Mucosa of descending colon (tissue), 3 donors: ENCODE data around the gene TRIM47. TPM values are rescaled to one million over a fixed set of nuclear protein-coding genes. Genes with fewer than 3 reads are reported as not detected.

Experiments
- ATAC-seq: fragments of 200-7000 bp; cut with Tn5 transposase; one replicate; pipeline ENCODE4 v1.9.1; 2020; ENCODE audit warnings: mild to moderate bottlenecking, moderate library complexity
- DNase-seq, 3 donors: peaks; one replicate each; pipeline ENCODE4 v3.0.0-alpha.2; 2020
- H3K36me3 ChIP-seq: fragments of 200-600 bp; one replicate; pipeline ENCODE4 v1.8.0; 2021; ENCODE audit warnings: low read depth, mild to moderate bottlenecking
- H3K4me1 ChIP-seq: fragments of 200-600 bp; one replicate; pipeline ENCODE4 v1.8.0; 2021; ENCODE audit warnings: low read depth, mild to moderate bottlenecking
- H3K4me3 ChIP-seq: fragments of 200-600 bp; one replicate; pipeline ENCODE4 v1.8.0; 2021; ENCODE audit warnings: mild to moderate bottlenecking
- H3K9me3 ChIP-seq: fragments of 200-600 bp; one replicate; pipeline ENCODE4 v1.8.0; 2021; ENCODE audit warnings: mild to moderate bottlenecking
- intact Hi-C, 2 donors: fragments of 100-400 bp; cut with DNase I in 1 of 2; cut with micrococcal nuclease in 1 of 2; formaldehyde crosslinking; loops; one replicate each; pipeline versions ENCODE4 v1.11.0 to v1.11.1; 2022; cut with DNase I, micrococcal nuclease
- total RNA-seq, 3 donors: library from RNA; stranded (reverse); fragmentation: NEBNext Ultra II Directional in 2 of 3; extraction: Animal tissue kit (Norgen Biotek cat#: 25700) in 2 of 3; gene quantifications; one replicate each; pipeline versions ENCODE4 v1.2.1 to v1.2.4, GENCODE V29; 2021 to 2023
- TF ChIP-seq, protein P1 (sequence below): fragments of 200-600 bp; IDR thresholded peaks from one replicate; pipeline ENCODE4 v1.8.0; 2022; ENCODE audit warnings: antibody characterized with exemption, mild to moderate bottlenecking
- donor health status: DM: no; HTN: no; CAD: no; lungs with moderate emphysema.
- donor health status: DM: no; HTN: no; CAD: no.
- donor health status: DM: no; HTN: yes; CAD: no.

The TRIM47 gene
- total RNA-seq, 3 donors from 2014 or later: 44.5 to 77.4 (median 53.4) TPM

DNA sequence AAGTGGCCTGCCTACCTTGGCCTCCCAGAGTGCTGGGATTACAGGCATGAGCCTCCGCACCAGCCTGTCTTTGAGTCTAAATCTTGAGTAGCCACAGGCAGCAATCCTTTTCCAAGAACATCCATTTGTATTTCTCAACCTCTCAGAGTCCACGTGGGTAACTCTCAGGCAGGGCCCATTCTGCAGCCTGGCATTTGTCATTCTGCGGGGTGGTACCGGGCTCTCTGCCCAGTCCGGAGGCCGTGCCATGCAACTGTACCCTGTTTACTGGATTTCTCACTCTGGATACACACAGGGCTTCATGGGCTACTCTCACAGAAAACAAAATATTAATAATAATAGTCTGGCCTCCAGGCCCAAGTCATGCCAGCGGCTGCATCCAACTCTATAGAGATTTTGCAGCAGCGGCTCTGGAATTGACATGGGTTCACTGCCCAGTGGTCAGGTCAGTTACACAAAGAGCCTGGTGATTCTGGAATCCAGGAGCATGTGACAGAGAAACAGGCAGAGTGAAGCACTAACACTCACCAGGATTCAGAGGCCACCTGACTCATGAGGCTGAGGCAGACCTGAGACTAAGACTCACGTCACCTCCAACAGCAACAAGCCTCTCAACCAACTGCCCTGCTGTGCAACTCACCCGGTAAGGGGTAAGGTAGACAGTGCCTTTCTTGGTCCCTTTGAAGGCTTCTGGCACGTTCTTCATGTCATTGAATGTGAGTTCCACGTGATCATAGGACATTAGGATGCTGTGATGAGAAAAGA, 27.3 kb downstream of the TRIM47 start:
- no peaks in the 10 kb centered on the region for H3K9me3 ChIP-seq
- DNase-seq (no peak), ATAC-seq (no peak)
- no peak overlapping the region for H3K4me3 ChIP-seq
- intact Hi-C loops: no loop called here
- H3K4me1 ChIP-seq: peaks cover 18% of the 10 kb centered on the region
- peaks cover 7% of the 10 kb centered on the region for H3K36me3 ChIP-seq
- TF ChIP-seq, protein P1, sequence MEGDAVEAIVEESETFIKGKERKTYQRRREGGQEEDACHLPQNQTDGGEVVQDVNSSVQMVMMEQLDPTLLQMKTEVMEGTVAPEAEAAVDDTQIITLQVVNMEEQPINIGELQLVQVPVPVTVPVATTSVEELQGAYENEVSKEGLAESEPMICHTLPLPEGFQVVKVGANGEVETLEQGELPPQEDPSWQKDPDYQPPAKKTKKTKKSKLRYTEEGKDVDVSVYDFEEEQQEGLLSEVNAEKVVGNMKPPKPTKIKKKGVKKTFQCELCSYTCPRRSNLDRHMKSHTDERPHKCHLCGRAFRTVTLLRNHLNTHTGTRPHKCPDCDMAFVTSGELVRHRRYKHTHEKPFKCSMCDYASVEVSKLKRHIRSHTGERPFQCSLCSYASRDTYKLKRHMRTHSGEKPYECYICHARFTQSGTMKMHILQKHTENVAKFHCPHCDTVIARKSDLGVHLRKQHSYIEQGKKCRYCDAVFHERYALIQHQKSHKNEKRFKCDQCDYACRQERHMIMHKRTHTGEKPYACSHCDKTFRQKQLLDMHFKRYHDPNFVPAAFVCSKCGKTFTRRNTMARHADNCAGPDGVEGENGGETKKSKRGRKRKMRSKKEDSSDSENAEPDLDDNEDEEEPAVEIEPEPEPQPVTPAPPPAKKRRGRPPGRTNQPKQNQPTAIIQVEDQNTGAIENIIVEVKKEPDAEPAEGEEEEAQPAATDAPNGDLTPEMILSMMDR: no peak

DNA sequence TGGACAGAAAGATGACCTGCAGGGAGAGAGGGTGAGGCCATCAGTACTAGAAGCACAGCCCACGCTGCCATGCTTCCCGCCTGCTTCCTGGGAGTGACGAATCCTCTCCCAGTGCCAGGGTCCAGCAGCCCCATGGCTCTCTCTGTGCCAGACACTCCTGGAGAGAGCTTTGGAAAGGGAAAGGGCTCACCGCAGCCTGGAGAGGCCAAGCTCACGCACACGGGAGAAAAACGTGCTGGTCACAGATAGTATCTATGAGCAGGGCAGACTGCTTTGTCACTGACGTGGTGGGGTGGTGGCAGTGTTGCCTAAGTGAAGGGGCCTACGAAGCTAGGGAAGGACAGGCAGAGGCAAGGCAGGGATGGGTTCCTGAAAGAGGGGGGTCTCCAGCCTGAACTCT, 28.7 kb downstream of the TRIM47 start:
- Histone ChIP-seq H3K4me3 (no peak overlapping the region), H3K9me3 (no peaks in the 10 kb centered on the region), H3K4me1 (peaks cover 32% of the 10 kb centered on the region), H3K36me3 (peaks cover 2% of the 10 kb centered on the region)
- ATAC-seq (no peak), DNase-seq (no peak)
- intact Hi-C loops: no loop called here
- TF ChIP-seq, protein P1: no peak

DNA sequence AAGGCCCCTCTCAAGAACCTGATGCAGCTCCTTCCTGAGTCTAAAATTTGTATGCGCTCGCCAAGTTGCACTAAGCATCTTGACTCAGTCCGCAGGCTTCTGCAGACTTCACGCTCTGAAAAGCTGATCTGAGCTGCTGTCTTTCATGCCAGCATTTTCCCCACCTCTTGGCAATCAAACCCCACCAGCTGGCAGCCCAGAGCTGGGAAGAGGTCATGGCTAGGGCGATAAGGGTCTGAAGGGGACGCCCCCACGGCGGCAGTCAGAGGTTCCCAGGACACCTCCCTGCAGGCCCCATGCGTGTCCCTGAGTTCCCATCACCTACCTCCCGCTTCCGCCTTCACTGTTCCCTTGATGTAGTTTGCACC, 29.1 kb downstream of the TRIM47 start:
- no peak for ATAC-seq
- intact Hi-C loops: no loop called here
- H3K4me1 ChIP-seq: peaks cover 34% of the 10 kb centered on the region

DNA sequence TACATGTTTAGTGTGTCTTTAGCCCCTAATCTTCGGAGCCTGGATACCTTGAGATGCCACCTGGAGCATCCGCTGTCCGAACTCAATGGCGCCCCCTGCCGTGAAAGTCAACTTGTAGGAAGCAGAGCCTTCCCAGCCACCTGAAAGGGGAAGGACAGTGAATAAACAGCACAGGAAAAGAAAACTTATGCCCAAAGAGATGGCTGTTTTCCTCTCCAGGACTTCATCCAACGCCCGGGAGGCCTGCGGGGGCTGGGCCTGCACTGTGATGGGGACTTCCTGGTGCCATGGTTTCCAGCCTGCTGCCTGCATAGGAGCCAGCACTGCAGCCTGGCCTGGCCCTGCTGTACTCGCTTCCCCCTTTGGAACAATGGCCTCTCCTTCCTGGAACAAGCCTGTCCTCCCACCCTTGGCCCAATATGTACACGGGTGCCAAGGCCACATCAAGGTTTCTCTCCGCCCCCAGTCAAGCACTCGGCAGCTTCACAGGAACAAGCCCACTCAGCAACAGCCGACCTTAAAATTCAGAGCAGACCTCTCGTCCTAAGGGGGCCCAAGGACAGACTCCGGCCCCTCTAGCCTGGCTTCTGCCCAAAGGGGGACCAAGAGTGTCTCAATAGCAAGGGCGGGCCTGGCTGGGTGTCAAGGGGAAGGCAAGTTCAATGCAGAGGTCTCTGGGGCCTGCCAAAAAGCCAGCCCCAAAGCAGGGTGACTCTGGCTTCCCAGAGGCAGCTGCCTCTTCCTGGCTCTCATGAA, 29.7 kb downstream of the TRIM47 start:
- ATAC-seq: peak; percentile 10
- intact Hi-C loops: no loop called here
- peaks cover 2% of the 10 kb centered on the region for H3K36me3 ChIP-seq

More for the DNA sequence above, 29.1 kb downstream of the TRIM47 start:
- peaks cover 2% of the 10 kb centered on the region for H3K36me3 ChIP-seq
- H3K9me3 ChIP-seq: no peaks in the 10 kb centered on the region
- TF ChIP-seq, protein P1: no peak
- no peak overlapping the region for H3K4me3 ChIP-seq
- DNase-seq: no peak

DNA sequence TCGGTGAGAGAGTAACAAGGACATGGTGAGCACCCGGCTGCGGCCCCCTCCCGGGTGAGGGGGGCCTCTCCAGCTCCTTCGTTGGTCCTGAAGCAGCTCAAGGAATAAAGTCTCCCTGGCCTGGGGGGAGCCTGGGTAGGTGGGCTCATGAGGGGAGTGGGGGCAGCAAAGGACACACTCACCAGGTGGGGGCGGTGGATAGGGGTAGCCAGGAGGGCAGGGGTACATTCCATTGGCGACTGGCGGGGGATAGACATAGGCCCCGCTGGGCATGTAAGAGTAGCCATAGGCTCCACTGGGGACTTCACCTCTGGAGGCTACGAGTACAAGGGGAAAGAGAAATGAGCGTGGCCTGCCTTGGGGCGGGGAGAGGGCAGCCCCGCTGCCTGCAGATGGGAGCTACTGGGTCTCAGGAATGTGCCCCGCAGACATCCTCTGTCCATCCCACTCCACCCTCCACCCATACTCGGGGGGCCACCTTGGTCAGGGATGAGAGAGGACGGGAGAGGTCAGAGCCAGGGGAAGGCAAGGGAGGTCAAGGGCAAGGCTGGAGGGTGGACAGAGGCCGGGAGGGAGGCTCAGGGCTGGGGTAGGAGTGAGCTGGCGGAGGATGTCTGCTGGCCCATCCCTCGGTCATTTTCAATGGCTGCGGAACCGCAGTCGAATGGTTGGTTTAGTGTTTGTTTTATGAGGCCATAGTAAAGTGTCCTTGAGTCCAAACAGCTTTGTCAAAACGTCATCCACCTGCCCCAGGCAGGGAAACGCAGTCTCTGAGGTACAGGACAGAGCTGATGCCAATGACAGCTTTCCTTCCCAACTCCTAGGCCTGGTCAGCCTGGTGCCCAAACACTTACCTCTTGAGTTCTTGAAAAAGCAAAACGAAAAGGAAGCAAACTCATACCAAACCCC, 30.5 kb downstream of the TRIM47 start:
- DNase-seq: peak in 1 of 3 donors; percentile 50
- no peaks in the 10 kb centered on the region for H3K9me3 ChIP-seq
- peaks cover 31% of the 10 kb centered on the region for H3K4me1 ChIP-seq
- no peak overlapping the region for H3K4me3 ChIP-seq
- intact Hi-C loops: no loop called here
- no peak for ATAC-seq
- TF ChIP-seq, protein P1: no peak
- peaks cover 2% of the 10 kb centered on the region for H3K36me3 ChIP-seq

More for the DNA sequence above, 29.7 kb downstream of the TRIM47 start:
- Histone ChIP-seq H3K9me3 (no peaks in the 10 kb centered on the region), H3K4me3 (no peak overlapping the region), H3K4me1 (peaks cover 31% of the 10 kb centered on the region)
- TF ChIP-seq, protein P1: peak; percentile 57
- DNase-seq: peak; percentile 87 to 96 (median 90)
